PC-9 (cell line): Measurements from ENCODE around the gene C10orf71.

Experiments used
- EZH2 ChIP-seq: fragments of 200-600 bp; sonication (generic); IDR thresholded peaks from 2 replicates; pipeline ENCODE4 v1.8.0; 2017; ENCODE audit warnings: antibody characterized with exemption, low read depth
- TF ChIP-seq, protein P1 (sequence below): fragments of 200-600 bp; sonication (generic); conservative IDR thresholded peaks from 2 replicates; pipeline ENCODE4 v1.6.1; 2017; ENCODE audit warnings: mixed run types, antibody characterized with exemption, mild to moderate bottlenecking, moderate library complexity

DNA sequence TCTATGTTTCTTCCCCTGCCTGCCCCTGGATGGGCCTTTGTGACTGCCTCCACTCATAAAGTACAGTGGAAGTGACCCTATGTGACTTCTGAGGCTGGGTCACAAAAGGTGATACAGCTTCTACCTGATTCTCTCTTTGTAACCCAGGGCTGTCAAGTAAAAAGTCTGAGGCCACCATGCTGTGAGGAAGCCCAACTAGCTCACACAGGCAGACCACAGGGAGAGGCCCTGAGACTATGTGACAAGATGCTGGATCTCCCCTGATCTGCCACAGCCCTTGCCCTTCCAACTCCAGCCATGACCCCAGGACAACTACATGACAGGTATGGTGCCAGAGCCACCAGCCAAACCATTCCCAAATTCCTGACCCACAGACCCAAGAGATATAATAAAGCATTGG lies 51.2 kb downstream of the C10orf71 start:
- TF ChIP-seq, protein P1, sequence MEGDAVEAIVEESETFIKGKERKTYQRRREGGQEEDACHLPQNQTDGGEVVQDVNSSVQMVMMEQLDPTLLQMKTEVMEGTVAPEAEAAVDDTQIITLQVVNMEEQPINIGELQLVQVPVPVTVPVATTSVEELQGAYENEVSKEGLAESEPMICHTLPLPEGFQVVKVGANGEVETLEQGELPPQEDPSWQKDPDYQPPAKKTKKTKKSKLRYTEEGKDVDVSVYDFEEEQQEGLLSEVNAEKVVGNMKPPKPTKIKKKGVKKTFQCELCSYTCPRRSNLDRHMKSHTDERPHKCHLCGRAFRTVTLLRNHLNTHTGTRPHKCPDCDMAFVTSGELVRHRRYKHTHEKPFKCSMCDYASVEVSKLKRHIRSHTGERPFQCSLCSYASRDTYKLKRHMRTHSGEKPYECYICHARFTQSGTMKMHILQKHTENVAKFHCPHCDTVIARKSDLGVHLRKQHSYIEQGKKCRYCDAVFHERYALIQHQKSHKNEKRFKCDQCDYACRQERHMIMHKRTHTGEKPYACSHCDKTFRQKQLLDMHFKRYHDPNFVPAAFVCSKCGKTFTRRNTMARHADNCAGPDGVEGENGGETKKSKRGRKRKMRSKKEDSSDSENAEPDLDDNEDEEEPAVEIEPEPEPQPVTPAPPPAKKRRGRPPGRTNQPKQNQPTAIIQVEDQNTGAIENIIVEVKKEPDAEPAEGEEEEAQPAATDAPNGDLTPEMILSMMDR = no peak
- no peak for TF ChIP-seq EZH2
